GM23248 (cell line): ENCODE measurements around the gene RASA3. TPM values are rescaled to one million over a fixed set of nuclear protein-coding genes. Genes with fewer than 3 reads are reported as not detected.

Source experiments
- DNase-seq: peaks from one replicate; pipeline ENCODE4 v3.0.0-alpha.2; 2015
- H2AFZ ChIP-seq: fragments of 200-600 bp; sonication (generic); 2 replicates; pipeline ENCODE4 v1.6.1; 2016; ENCODE audit warnings: antibody characterized with exemption
- H3F3A ChIP-seq: fragments of 200-600 bp; sonication (generic); 2 replicates; pipeline ENCODE4 v1.6.1; 2016; ENCODE audit warnings: mild to moderate bottlenecking, antibody characterized with exemption, mixed run types; ENCODE audit not compliant: insufficient read depth
- H3K27ac ChIP-seq: fragments of 200-600 bp; sonication (generic); 2 replicates; pipeline ENCODE4 v1.5.1; 2016; ENCODE audit warnings: mild to moderate bottlenecking
- H3K27me3 ChIP-seq: fragments of 200-600 bp; sonication (generic); replicated peaks from 2 replicates; pipeline ENCODE4 v1.6.1; 2016; ENCODE audit warnings: mild to moderate bottlenecking; ENCODE audit not compliant: insufficient read depth
- H3K36me3 ChIP-seq: fragments of 200-600 bp; sonication (generic); 2 replicates; pipeline ENCODE4 v1.6.1; 2016; ENCODE audit warnings: low read depth, mild to moderate bottlenecking
- H3K4me1 ChIP-seq: fragments of 200-600 bp; sonication (generic); 2 replicates; pipeline ENCODE4 v1.6.1; 2016; ENCODE audit warnings: mild to moderate bottlenecking; ENCODE audit not compliant: insufficient read depth
- H3K4me2 ChIP-seq: fragments of 200-600 bp; sonication (generic); one replicate; pipeline ENCODE4 v1.6.1; 2016; ENCODE audit warnings: mild to moderate bottlenecking; ENCODE audit not compliant: unreplicated experiment
- H3K4me3 ChIP-seq: fragments of 200-600 bp; sonication (generic); 2 replicates; pipeline ENCODE4 v1.5.1; 2016; ENCODE audit warnings: mild to moderate bottlenecking
- H3K79me2 ChIP-seq: fragments of 200-600 bp; sonication (generic); 2 replicates; pipeline ENCODE4 v1.6.1; 2016; ENCODE audit warnings: mild to moderate bottlenecking; ENCODE audit not compliant: insufficient read depth
- H3K9ac ChIP-seq: fragments of 200-600 bp; sonication (generic); 2 replicates; pipeline ENCODE4 v1.6.1; 2016; ENCODE audit warnings: mild to moderate bottlenecking
- H3K9me2 ChIP-seq: fragments of 200-600 bp; sonication (generic); 2 replicates; pipeline ENCODE4 v1.6.1; 2016; ENCODE audit warnings: mixed run types, mild to moderate bottlenecking, moderate library complexity; ENCODE audit not compliant: insufficient read depth
- H3K9me3 ChIP-seq: fragments of 200-600 bp; sonication (generic); one replicate; pipeline ENCODE4 v1.6.1; 2017; ENCODE audit warnings: low read depth
- H4K20me1 ChIP-seq: fragments of 200-600 bp; sonication (generic); 2 replicates; pipeline ENCODE4 v1.6.0; 2016; ENCODE audit not compliant: insufficient read depth
- EZH2 ChIP-seq: fragments of 200-600 bp; sonication (generic); IDR thresholded peaks from 2 replicates; pipeline ENCODE4 v1.6.1; 2018; ENCODE audit warnings: antibody characterized with exemption, mild to moderate bottlenecking; ENCODE audit not compliant: insufficient read depth, poor library complexity, severe bottlenecking
- EZH2phosphoT487 ChIP-seq: fragments of 200-600 bp; sonication (generic); IDR thresholded peaks from 2 replicates; pipeline ENCODE4 v1.6.1; 2018; ENCODE audit warnings: antibody characterized with exemption, moderate library complexity, mild to moderate bottlenecking, low read depth; ENCODE audit not compliant: insufficient read depth
- WGBS, 2 experiments: methylation state at CpG; one replicate each; pipeline ENCODE4 v1.1.6; 2015 to 2017; ENCODE audit warnings: low lambda C conversion rate in 2 of 2, low coverage in 1 of 2; ENCODE audit errors: missing lambda C conversion rate in 2 of 2; 5-methylcytosine and 5-hydroxymethylcytosine counted together
- in situ Hi-C: fragments of 300-500 bp; cut with MboI; formaldehyde crosslinking; loops from 2 replicates; pipeline ENCODE4 v1.15.0; 2020
- polyA plus RNA-seq: library from polyadenylated mRNA; unstranded; fragments of >200 nt; fragmentation: Nextera tagmentation; extraction: Ambion mirVana; gene quantifications from 2 replicates; pipeline ENCODE4 v1.2.1, GENCODE V29; 2016
- total RNA-seq: library from RNA; depleted of rRNA; stranded (reverse); fragments of >200 nt; shearing (Covaris generic); gene quantifications from 2 replicates; pipeline ENCODE4 v1.2.3, GENCODE V29; 2014

The RASA3 gene
- total and polyA plus RNA-seq, 2 experiments from 2014 or later = 34.3 to 36.7 TPM

- 55 to 81% methylated on average over 11 to 30 of the region's 37 CpGs for WGBS, 2 experiments
Observed at GRCh38 chr13:114043421-114044053, 88.9 kb downstream of the RASA3 start.

GRCh38 chr13:114042066-114042815 lies 90.2 kb downstream of the RASA3 start:
- Histone ChIP-seq H3K27me3 (no peaks in the 10 kb centered on the region), H3K36me3 (no peaks in the 10 kb centered on the region), H3K4me2 (no peak overlapping the region), H3K9ac (no peak overlapping the region), H4K20me1 (no peaks in the 10 kb centered on the region), H3K79me2 (peaks cover 89% of the 10 kb centered on the region), H3K27ac (no peak overlapping the region), H3K4me1 (no peaks in the 10 kb centered on the region), H3F3A (0 out of 2 replicates have a peak, but pooled peaks cover 7% of the 10 kb centered on the region), H3K4me3 (no peak overlapping the region), H2AFZ (no peak overlapping the region), H3K9me2 (no peaks in the 10 kb centered on the region), H3K9me3 (no peaks in the 10 kb centered on the region)
- 89 to 92% methylated on average over 38 of the region's 38 CpGs for WGBS, 2 experiments
- no peak for DNase-seq
- TF ChIP-seq EZH2phosphoT487 (no peak), EZH2 (no peak)
- in situ Hi-C loops = no loop called here

More at GRCh38 chr13:114043421-114044053, 88.9 kb downstream of the RASA3 start:
- peaks cover 89% of the 10 kb centered on the region for H3K79me2 ChIP-seq
- TF ChIP-seq EZH2 (no peak), EZH2phosphoT487 (no peak)
- H2AFZ ChIP-seq = no peak overlapping the region
- H3K9me2 ChIP-seq = no peaks in the 10 kb centered on the region
- H3K27ac ChIP-seq = 0 out of 2 replicates have a peak overlapping the region, but pooled peaks have one; percentile 23
- no peaks in the 10 kb centered on the region for H3K9me3 ChIP-seq
- H4K20me1 ChIP-seq = no peaks in the 10 kb centered on the region
- no peak overlapping the region for H3K9ac ChIP-seq
- no peak overlapping the region for H3K4me3 ChIP-seq
- 0 out of 2 replicates have a peak, but pooled peaks cover 7% of the 10 kb centered on the region for H3F3A ChIP-seq
- no peak overlapping the region for H3K4me2 ChIP-seq
- in situ Hi-C loops = no loop called here
- H3K36me3 ChIP-seq = no peaks in the 10 kb centered on the region
- no peaks in the 10 kb centered on the region for H3K27me3 ChIP-seq
- H3K4me1 ChIP-seq = no peaks in the 10 kb centered on the region
- peak; percentile 85 for DNase-seq

- Histone ChIP-seq H3K79me2 (peaks cover 89% of the 10 kb centered on the region), H3K9ac (no peak overlapping the region), H3K4me3 (no peak overlapping the region), H3K27me3 (no peaks in the 10 kb centered on the region), H3K4me2 (no peak overlapping the region), H4K20me1 (no peaks in the 10 kb centered on the region), H3K4me1 (0 out of 2 replicates have a peak, but pooled peaks cover under 1% of the 10 kb centered on the region), H3K9me2 (no peaks in the 10 kb centered on the region), H3K36me3 (no peaks in the 10 kb centered on the region), H2AFZ (no peak overlapping the region), H3K9me3 (no peaks in the 10 kb centered on the region), H3F3A (0 out of 2 replicates have a peak, but pooled peaks cover 7% of the 10 kb centered on the region), H3K27ac (no peak overlapping the region)
- in situ Hi-C loops = no loop called here
- TF ChIP-seq EZH2phosphoT487 (no peak), EZH2 (no peak)
- 96% methylated on average over 17 of the region's 17 CpGs for WGBS, 2 experiments
- DNase-seq = no peak
Observed at GRCh38 chr13:114041493-114041892, 90.9 kb downstream of the RASA3 start.

GRCh38 chr13:114039471-114040141 lies 92.8 kb downstream of the RASA3 start:
- no peaks in the 10 kb centered on the region for H3K9me2 ChIP-seq
- no peaks in the 10 kb centered on the region for H3K27me3 ChIP-seq
- DNase-seq = no peak
- TF ChIP-seq EZH2phosphoT487 = no peak
- no peak for TF ChIP-seq EZH2
- 88 to 95% methylated on average over 22 to 26 of the region's 26 CpGs for WGBS, 2 experiments
- no peak overlapping the region for H3K4me3 ChIP-seq
- H4K20me1 ChIP-seq = no peaks in the 10 kb centered on the region
- 0 out of 2 replicates have a peak, but pooled peaks cover under 1% of the 10 kb centered on the region for H3F3A ChIP-seq
- H3K36me3 ChIP-seq = no peaks in the 10 kb centered on the region
- no peak overlapping the region for H3K9ac ChIP-seq
- no peak overlapping the region for H3K27ac ChIP-seq
- H3K4me2 ChIP-seq = no peak overlapping the region
- in situ Hi-C loops = no loop called here
- no peak overlapping the region for H2AFZ ChIP-seq
- H3K9me3 ChIP-seq = no peaks in the 10 kb centered on the region
- peaks cover 89% of the 10 kb centered on the region for H3K79me2 ChIP-seq
- peaks cover 17% of the 10 kb centered on the region for H3K4me1 ChIP-seq
